ENCODE measurements around the gene APOO.
"Not testable (repeated sequence)": the region's sequence is repeated elsewhere in the genome, so short reads cannot be mapped to it uniquely, and the experiment has no call there.

APOO gene

DNA sequence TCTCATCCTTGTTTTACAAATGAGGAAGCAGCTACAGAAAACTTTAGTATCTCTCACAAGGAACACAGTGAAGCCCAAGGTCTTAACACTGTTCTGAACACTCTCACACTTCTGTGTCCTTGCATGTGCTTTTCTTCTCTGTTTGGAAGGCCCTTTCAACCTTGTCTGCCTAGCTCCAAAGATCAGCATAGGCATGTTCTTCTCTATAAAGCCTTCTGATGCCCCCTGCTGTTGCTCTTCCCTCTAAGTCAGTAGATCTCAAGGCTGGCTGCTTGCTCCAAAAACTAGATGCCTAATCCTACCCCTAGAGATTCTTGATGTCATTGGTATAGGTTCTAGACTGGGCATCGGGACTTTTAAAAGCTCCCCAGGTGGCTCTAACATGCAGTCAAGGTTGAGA is 5.9 kb downstream of the APOO start:
- Histone ChIP-seq H3K4ac (ENCODE audit: low read depth, low read length) (peak overlapping the region; percentile 52), H3K79me2 (ENCODE audit: control insufficient read depth, insufficient read depth, low read length) (no peaks in the 10 kb centered on the region), H3K27ac (ENCODE audit: low read depth, low read length) (no peak overlapping the region), H3K9ac (ENCODE audit: low read length) (no peak overlapping the region), H3K56ac (ENCODE audit: low read length) (no peak overlapping the region), H2BK15ac (replicated peaks; ENCODE audit: low read depth) (no peak overlapping the region), H3K4me3 (ENCODE audit: low read length) (no peak overlapping the region), H3K4me2 (ENCODE audit: low read length) (no peak overlapping the region), H3K36me3 (ENCODE audit: control insufficient read depth, insufficient read depth, low read length) (no peaks in the 10 kb centered on the region), H3K79me1 (ENCODE audit: low read length) (no peaks in the 10 kb centered on the region), H3K4me1 (ENCODE audit: control insufficient read depth, low read depth, low read length) (no peaks in the 10 kb centered on the region), H3K27me3 (ENCODE audit: insufficient read depth, low read length, poor library complexity) (no peaks in the 10 kb centered on the region), H4K5ac (ENCODE audit: low read length) (no peak overlapping the region), H2BK5ac (ENCODE audit: low read length) (no peak overlapping the region), H4K8ac (ENCODE audit: low read depth, low read length) (no peak overlapping the region), H2AK5ac (ENCODE audit: low read length) (no peak overlapping the region), H2BK120ac (ENCODE audit: low read depth, low read length) (no peak overlapping the region), H3K23ac (ENCODE audit: low read length) (no peak overlapping the region), H3K18ac (ENCODE audit: low read length) (no peak overlapping the region)
- peak; percentile 81 for DNase-seq
- no CpG with 5 or more reads among the region's 1 CpG for WGBS (ENCODE audit: extremely low coverage, insufficient coverage, low lambda C conversion rate)

DNA sequence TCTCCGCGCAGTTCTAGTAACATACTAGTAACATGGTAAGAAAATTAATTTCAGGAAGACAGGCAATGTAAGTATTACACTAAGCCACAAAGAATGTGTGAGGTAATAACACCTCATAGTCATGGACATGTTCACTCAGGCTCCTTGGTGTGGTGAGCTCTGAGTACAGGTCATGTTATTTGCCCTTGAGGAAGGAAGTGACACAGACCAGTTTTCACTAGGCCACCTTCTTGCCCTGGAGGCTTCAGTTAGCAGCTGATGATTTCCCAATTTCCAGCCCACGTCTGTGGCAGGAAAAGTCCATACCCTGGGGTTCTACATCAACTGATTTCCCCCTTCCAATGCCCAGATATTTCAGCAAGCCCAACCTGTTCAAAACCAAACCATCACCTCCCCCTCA is 6.7 kb downstream of the APOO start:
- H3K18ac ChIP-seq (ENCODE audit: low read length): no peak overlapping the region
- H3K56ac ChIP-seq (ENCODE audit: low read length): no peak overlapping the region
- DNase-seq: peak; percentile 47
- H3K4me1 ChIP-seq (ENCODE audit: control insufficient read depth, low read depth, low read length): no peaks in the 10 kb centered on the region
- no peak overlapping the region for H3K4me2 ChIP-seq (ENCODE audit: low read length)
- no peaks in the 10 kb centered on the region for H3K36me3 ChIP-seq (ENCODE audit: control insufficient read depth, insufficient read depth, low read length)
- no peaks in the 10 kb centered on the region for H3K79me2 ChIP-seq (ENCODE audit: control insufficient read depth, insufficient read depth, low read length)
- no CpG with 5 or more reads among the region's 3 CpGs for WGBS (ENCODE audit: extremely low coverage, insufficient coverage, low lambda C conversion rate)
- H4K8ac ChIP-seq (ENCODE audit: low read depth, low read length): no peak overlapping the region
- H3K23ac ChIP-seq (ENCODE audit: low read length): no peak overlapping the region
- H3K9ac ChIP-seq (ENCODE audit: low read length): no peak overlapping the region
- no peak overlapping the region for H3K4ac ChIP-seq (ENCODE audit: low read depth, low read length)
- H3K27ac ChIP-seq (ENCODE audit: low read depth, low read length): no peak overlapping the region
- no peak overlapping the region for H3K4me3 ChIP-seq (ENCODE audit: low read length)
- no peak overlapping the region for H4K5ac ChIP-seq (ENCODE audit: low read length)
- H2BK15ac ChIP-seq (replicated peaks; ENCODE audit: low read depth): no peak overlapping the region
- no peak overlapping the region for H2BK120ac ChIP-seq (ENCODE audit: low read depth, low read length)
- H2AK5ac ChIP-seq (ENCODE audit: low read length): no peak overlapping the region
- no peak overlapping the region for H2BK5ac ChIP-seq (ENCODE audit: low read length)
- no peaks in the 10 kb centered on the region for H3K27me3 ChIP-seq (ENCODE audit: insufficient read depth, low read length, poor library complexity)
- H3K79me1 ChIP-seq (ENCODE audit: low read length): no peaks in the 10 kb centered on the region

DNA sequence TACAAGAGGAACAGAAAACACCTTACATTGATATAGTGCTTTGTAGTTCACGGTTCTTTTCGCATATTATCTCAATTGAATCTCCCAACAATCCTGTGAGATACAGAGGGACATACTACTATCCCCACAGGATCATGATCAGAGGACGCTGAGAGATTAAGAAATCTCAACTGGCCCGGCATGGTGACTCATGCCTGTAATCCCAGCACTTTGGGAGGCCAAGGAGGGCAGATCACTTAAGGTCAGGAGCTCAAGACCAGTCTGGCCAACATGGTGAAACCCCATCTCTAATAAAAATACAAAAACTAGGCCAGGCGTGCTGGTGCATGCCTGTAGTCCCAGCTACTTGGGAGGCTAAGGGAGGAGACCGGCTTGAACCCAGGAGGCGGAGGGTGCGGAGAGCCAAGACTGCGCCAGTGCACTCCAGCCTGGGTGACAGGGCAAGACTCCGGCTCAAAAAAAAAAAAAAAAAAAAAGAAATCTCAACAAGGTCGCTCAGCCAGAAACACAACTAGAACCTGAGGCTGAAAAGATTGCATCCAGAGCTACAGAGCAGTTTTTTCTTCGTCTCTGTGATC is 7.4 kb downstream of the APOO start:
- Histone ChIP-seq H2BK120ac (ENCODE audit: low read depth, low read length) (no peak overlapping the region), H3K4me3 (ENCODE audit: low read length) (no peak overlapping the region), H2BK5ac (ENCODE audit: low read length) (no peak overlapping the region), H3K4ac (ENCODE audit: low read depth, low read length) (no peak overlapping the region), H3K4me2 (ENCODE audit: low read length) (no peak overlapping the region), H3K4me1 (ENCODE audit: control insufficient read depth, low read depth, low read length) (no peaks in the 10 kb centered on the region), H3K36me3 (ENCODE audit: control insufficient read depth, insufficient read depth, low read length) (no peaks in the 10 kb centered on the region), H2BK15ac (replicated peaks; ENCODE audit: low read depth) (no peak overlapping the region), H4K8ac (ENCODE audit: low read depth, low read length) (no peak overlapping the region), H3K23ac (ENCODE audit: low read length) (no peak overlapping the region), H2AK5ac (ENCODE audit: low read length) (no peak overlapping the region), H3K79me1 (ENCODE audit: low read length) (no peaks in the 10 kb centered on the region), H3K56ac (ENCODE audit: low read length) (no peak overlapping the region), H3K27me3 (ENCODE audit: insufficient read depth, low read length, poor library complexity) (no peaks in the 10 kb centered on the region), H3K27ac (ENCODE audit: low read depth, low read length) (no peak overlapping the region), H4K5ac (ENCODE audit: low read length) (no peak overlapping the region), H3K18ac (ENCODE audit: low read length) (no peak overlapping the region), H3K79me2 (ENCODE audit: control insufficient read depth, insufficient read depth, low read length) (no peaks in the 10 kb centered on the region), H3K9ac (ENCODE audit: low read length) (no peak overlapping the region)
- no CpG with 5 or more reads among the region's 12 CpGs for WGBS (ENCODE audit: extremely low coverage, insufficient coverage, low lambda C conversion rate)
- peak; percentile 71 for DNase-seq

GRCh38 chrX:23898412-23898959 is 9.3 kb downstream of the APOO start:
- no peak overlapping the region for H3K4ac ChIP-seq (ENCODE audit: low read depth, low read length)
- no peak for DNase-seq
- H4K8ac ChIP-seq (ENCODE audit: low read depth, low read length): no peak overlapping the region
- H3K4me1 ChIP-seq (ENCODE audit: control insufficient read depth, low read depth, low read length): no peaks in the 10 kb centered on the region
- H3K4me3 ChIP-seq (ENCODE audit: low read length): no peak overlapping the region
- no peak overlapping the region for H3K23ac ChIP-seq (ENCODE audit: low read length)
- no peak overlapping the region for H3K4me2 ChIP-seq (ENCODE audit: low read length)
- WGBS (ENCODE audit: extremely low coverage, insufficient coverage, low lambda C conversion rate): no CpG with 5 or more reads among the region's 3 CpGs
- no peak overlapping the region for H4K5ac ChIP-seq (ENCODE audit: low read length)
- H3K27ac ChIP-seq (ENCODE audit: low read depth, low read length): no peak overlapping the region
- H2BK15ac ChIP-seq (replicated peaks; ENCODE audit: low read depth): no peak overlapping the region
- H2BK5ac ChIP-seq (ENCODE audit: low read length): no peak overlapping the region
- no peaks in the 10 kb centered on the region for H3K27me3 ChIP-seq (ENCODE audit: insufficient read depth, low read length, poor library complexity)
- H2BK120ac ChIP-seq (ENCODE audit: low read depth, low read length): no peak overlapping the region
- H3K9ac ChIP-seq (ENCODE audit: low read length): no peak overlapping the region
- H3K79me1 ChIP-seq (ENCODE audit: low read length): no peaks in the 10 kb centered on the region
- no peak overlapping the region for H3K18ac ChIP-seq (ENCODE audit: low read length)
- no peak overlapping the region for H2AK5ac ChIP-seq (ENCODE audit: low read length)
- H3K79me2 ChIP-seq (ENCODE audit: control insufficient read depth, insufficient read depth, low read length): no peaks in the 10 kb centered on the region
- no peak overlapping the region for H3K56ac ChIP-seq (ENCODE audit: low read length)
- no peaks in the 10 kb centered on the region for H3K36me3 ChIP-seq (ENCODE audit: control insufficient read depth, insufficient read depth, low read length)

DNA sequence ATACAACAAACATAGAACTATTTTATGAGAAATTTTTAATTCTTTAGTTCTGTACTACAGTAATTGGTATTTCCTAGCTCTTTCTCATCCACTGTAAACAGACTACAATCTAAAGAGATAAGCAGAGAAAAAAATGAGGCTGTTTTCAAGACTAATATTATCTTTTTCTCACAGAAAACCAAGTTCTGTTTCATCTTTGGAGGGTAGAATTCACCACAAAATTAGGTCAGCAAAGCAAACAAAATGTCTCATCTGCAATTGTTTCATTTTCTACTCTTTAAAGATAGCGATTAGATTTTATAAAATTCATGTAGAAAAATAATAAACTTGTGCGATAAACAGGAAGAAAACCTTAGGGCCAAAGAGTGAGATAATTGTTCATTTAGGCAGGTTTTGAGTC is 10.8 kb downstream of the APOO start:
- no peak overlapping the region for H3K27ac ChIP-seq (ENCODE audit: low read depth, low read length)
- no peak overlapping the region for H4K5ac ChIP-seq (ENCODE audit: low read length)
- WGBS (ENCODE audit: extremely low coverage, insufficient coverage, low lambda C conversion rate): no CpG with 5 or more reads among the region's 2 CpGs
- no peak overlapping the region for H3K9ac ChIP-seq (ENCODE audit: low read length)
- no peaks in the 10 kb centered on the region for H3K79me1 ChIP-seq (ENCODE audit: low read length)
- H2BK15ac ChIP-seq (replicated peaks; ENCODE audit: low read depth): no peak overlapping the region
- no peaks in the 10 kb centered on the region for H3K79me2 ChIP-seq (ENCODE audit: control insufficient read depth, insufficient read depth, low read length)
- DNase-seq: no peak
- H3K23ac ChIP-seq (ENCODE audit: low read length): no peak overlapping the region
- no peak overlapping the region for H3K4ac ChIP-seq (ENCODE audit: low read depth, low read length)
- no peak overlapping the region for H3K4me2 ChIP-seq (ENCODE audit: low read length)
- no peaks in the 10 kb centered on the region for H3K27me3 ChIP-seq (ENCODE audit: insufficient read depth, low read length, poor library complexity)
- no peak overlapping the region for H4K8ac ChIP-seq (ENCODE audit: low read depth, low read length)
- H3K18ac ChIP-seq (ENCODE audit: low read length): no peak overlapping the region
- no peaks in the 10 kb centered on the region for H3K4me1 ChIP-seq (ENCODE audit: control insufficient read depth, low read depth, low read length)
- H3K4me3 ChIP-seq (ENCODE audit: low read length): no peak overlapping the region
- H3K36me3 ChIP-seq (ENCODE audit: control insufficient read depth, insufficient read depth, low read length): no peaks in the 10 kb centered on the region
- H2BK5ac ChIP-seq (ENCODE audit: low read length): no peak overlapping the region
- no peak overlapping the region for H2BK120ac ChIP-seq (ENCODE audit: low read depth, low read length)
- no peak overlapping the region for H2AK5ac ChIP-seq (ENCODE audit: low read length)
- H3K56ac ChIP-seq (ENCODE audit: low read length): no peak overlapping the region

DNA sequence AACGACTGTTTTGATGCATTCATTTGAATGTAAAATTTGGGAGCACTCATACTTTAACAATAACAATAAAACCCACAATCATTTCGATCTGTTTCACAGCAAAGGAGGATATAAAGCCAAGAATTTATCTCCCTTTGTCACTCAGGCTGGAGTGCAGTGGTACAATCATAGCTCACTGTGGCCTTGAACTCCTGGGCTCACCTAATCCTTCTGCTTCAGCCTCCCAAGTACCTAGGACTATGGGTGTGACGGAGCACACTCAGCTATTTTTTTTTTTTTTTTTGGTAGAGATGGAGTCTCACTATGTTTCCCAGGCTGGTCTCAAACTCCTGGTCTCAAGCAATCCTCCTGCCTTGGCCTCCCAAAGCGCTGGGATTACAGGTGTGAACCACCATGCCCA is 11.2 kb downstream of the APOO start:
- not testable (repeated sequence) for H2AK5ac ChIP-seq (ENCODE audit: low read length); H4K8ac ChIP-seq (ENCODE audit: low read depth, low read length); H3K79me1 ChIP-seq (ENCODE audit: low read length); DNase-seq; H3K36me3 ChIP-seq (ENCODE audit: control insufficient read depth, insufficient read depth, low read length); H4K5ac ChIP-seq (ENCODE audit: low read length); H3K18ac ChIP-seq (ENCODE audit: low read length); H3K27me3 ChIP-seq (ENCODE audit: insufficient read depth, low read length, poor library complexity); H3K4ac ChIP-seq (ENCODE audit: low read depth, low read length); H3K56ac ChIP-seq (ENCODE audit: low read length); H3K79me2 ChIP-seq (ENCODE audit: control insufficient read depth, insufficient read depth, low read length); H2BK120ac ChIP-seq (ENCODE audit: low read depth, low read length); H3K4me1 ChIP-seq (ENCODE audit: control insufficient read depth, low read depth, low read length); H3K4me3 ChIP-seq (ENCODE audit: low read length); H3K4me2 ChIP-seq (ENCODE audit: low read length); H3K9ac ChIP-seq (ENCODE audit: low read length); H2BK15ac ChIP-seq (replicated peaks; ENCODE audit: low read depth); H3K27ac ChIP-seq (ENCODE audit: low read depth, low read length); H2BK5ac ChIP-seq (ENCODE audit: low read length); H3K23ac ChIP-seq (ENCODE audit: low read length)
- no CpG with 5 or more reads among the region's 4 CpGs for WGBS (ENCODE audit: extremely low coverage, insufficient coverage, low lambda C conversion rate)
